K562 (cell line): Measurements from ENCODE around the gene UPF1. TPM values are rescaled to one million over a fixed set of nuclear protein-coding genes. Genes with fewer than 3 reads are reported as not detected.

Experiments used
- ATAC-seq: fragments of 200-7000 bp; cut with Tn5 transposase; 3 replicates; pipeline ENCODE4 v1.9.1; 2020; ENCODE audit warnings: moderate library complexity
- BruUV-seq: library from RNA; stranded (reverse); fragments of 400-500 nt; replicated peaks from 2 replicates; lab custom pipeline; 2021; lab: Mats Ljungman, UMichigan
- CTCF ChIA-PET: fragments of 300-600 bp; formaldehyde crosslinking; extraction: SDS; loops from one replicate; lab custom pipeline; 2021; ENCODE audit warnings: low intra/inter-chr PET ratio; lab: Yijun Ruan, JAX
- POLR2A ChIA-PET: fragments of 300-600, 350-650 bp; sonication (Branson Sonifier 250); formaldehyde crosslinking; extraction: SDS; loops from one replicate; lab custom pipeline; 2021; ENCODE audit warnings: antibody characterized with exemption, inconsistent platforms; lab: Yijun Ruan, JAX
- DNase-seq, 4 experiments: peaks; one replicate each; pipeline versions ENCODE4 v3.0.0 to v3.0.0-alpha.2; 2011 to 2018; ENCODE audit warnings: low spot score in 3 of 4, mixed read lengths in 3 of 4; ENCODE audit errors: extremely low read depth in 1 of 4
- FAIRE-seq: peaks from 2 replicates; lab custom pipeline; 2011; peaks lifted over from hg19 to GRCh38; lab: Jason Lieb, UNC
- H2AFZ ChIP-seq: 2 replicates; pipeline ENCODE4 v1.6.0; 2011; ENCODE audit warnings: low read depth, low read length, control low read depth, inconsistent platforms
- H3K27ac ChIP-seq: fragments of 200-600 bp; 3 replicates; pipeline ENCODE4 v1.8.0; 2011; ENCODE audit warnings: low read depth, mild to moderate bottlenecking, control low read depth, inconsistent platforms, low read length, moderate library complexity, mixed read lengths; ENCODE audit errors: extremely low read depth
- H3K27me3 ChIP-seq, 2 experiments: fragments of 300-600 bp in 1 of 2; 2 replicates in 1 of 2; 3 replicates in 1 of 2; pipeline versions ENCODE4 v1.6.0 to v1.8.0; 2011; ENCODE audit warnings: inconsistent platforms in 2 of 2, low read length in 2 of 2, mild to moderate bottlenecking in 1 of 2, mixed read lengths in 1 of 2, moderate library complexity in 1 of 2; ENCODE audit not compliant: control insufficient read depth in 2 of 2, insufficient read depth in 2 of 2
- H3K36me3 ChIP-seq: fragments of 300-600 bp; 3 replicates; pipeline ENCODE4 v1.8.0; 2011; ENCODE audit warnings: mild to moderate bottlenecking, low read length, inconsistent platforms; ENCODE audit not compliant: control insufficient read depth, insufficient read depth
- H3K4me1 ChIP-seq, 2 experiments: fragments of 200-600 bp in 1 of 2; replicated peaks in 1 of 2; 2 replicates in 1 of 2; 3 replicates in 1 of 2; pipeline versions ENCODE4 v1.5.1 to v1.8.0; 2011; ENCODE audit warnings: inconsistent platforms in 2 of 2, low read length in 2 of 2, mild to moderate bottlenecking in 1 of 2, mixed read lengths in 1 of 2, moderate library complexity in 1 of 2; ENCODE audit not compliant: control insufficient read depth in 2 of 2, insufficient read depth in 2 of 2
- H3K4me2 ChIP-seq: 2 replicates; pipeline ENCODE4 v1.6.1; 2011; ENCODE audit warnings: low read length, control low read depth, inconsistent platforms, mixed read lengths; ENCODE audit not compliant: insufficient read depth
- H3K4me3 ChIP-seq: fragments of 200-600 bp; sonication (generic), shearing (Covaris generic); 2 replicates; pipeline ENCODE4 v1.5.1; 2016; ENCODE audit warnings: control low read depth, inconsistent platforms
- H3K79me2 ChIP-seq: fragments of 200-600 bp; 3 replicates; pipeline ENCODE4 v1.8.0; 2011; ENCODE audit warnings: low read length, inconsistent platforms; ENCODE audit not compliant: control insufficient read depth, insufficient read depth
- H3K9ac ChIP-seq, 2 experiments: 2 replicates each; pipeline versions ENCODE4 v1.6.0 to v1.6.1; 2011; ENCODE audit warnings: low read depth in 2 of 2, low read length in 2 of 2, control low read depth in 1 of 2, inconsistent platforms in 1 of 2, mild to moderate bottlenecking in 1 of 2, mixed read lengths in 1 of 2; ENCODE audit not compliant: insufficient read depth in 1 of 2
- H3K9me1 ChIP-seq: one replicate; pipeline ENCODE4 v1.6.0; 2011; ENCODE audit warnings: inconsistent platforms, mild to moderate bottlenecking, low read length, moderate library complexity; ENCODE audit not compliant: control insufficient read depth, insufficient read depth
- H3K9me3 ChIP-seq: replicated peaks from 2 replicates; pipeline ENCODE4 v1.5.1; 2011; ENCODE audit warnings: low read depth, low read length, inconsistent platforms; ENCODE audit not compliant: control insufficient read depth, insufficient read depth
- H4K20me1 ChIP-seq: replicated peaks from 2 replicates; pipeline ENCODE4 v1.6.1; 2011; ENCODE audit warnings: low read length, inconsistent platforms, mixed read lengths; ENCODE audit not compliant: control insufficient read depth, insufficient read depth
- BRF1 ChIP-seq: IDR thresholded peaks from 3 replicates; pipeline ENCODE4 v1.6.1; 2011; ENCODE audit warnings: borderline replicate concordance, mild to moderate bottlenecking; ENCODE audit not compliant: insufficient read length; ENCODE audit errors: extremely low read depth
- CREM ChIP-seq: IDR thresholded peaks from 2 replicates; pipeline ENCODE4 v1.6.1; 2014; ENCODE audit warnings: antibody characterized with exemption, low read depth
- HMG20B ChIP-seq: fragments of 250-450 bp; sonication (Bioruptor Pico); IDR thresholded peaks from 2 replicates; pipeline ENCODE4 v1.5.0; 2021; ENCODE audit warnings: mild to moderate bottlenecking
- JUNB ChIP-seq: fragments of 450-650 bp; formaldehyde crosslinking; conservative IDR thresholded peaks from 2 replicates; pipeline ENCODE4 v1.4.0; 2020; ENCODE audit warnings: mild to moderate bottlenecking
- POLR2A ChIP-seq: fragments of 450-650 bp; conservative IDR thresholded peaks from 2 replicates; pipeline ENCODE4 v1.6.1; 2016
- POLR2G ChIP-seq: fragments of 200-400 bp; formaldehyde crosslinking; IDR thresholded peaks from 2 replicates; pipeline ENCODE4 v1.6.1; 2017; ENCODE audit warnings: low read depth, mild to moderate bottlenecking, antibody characterized with exemption, low read length, moderate library complexity
- SETDB1 ChIP-seq: IDR thresholded peaks from one replicate; pipeline ENCODE4 v1.6.1; 2012; ENCODE audit warnings: low read length, control low read depth, inconsistent platforms
- TSC22D4 ChIP-seq: fragments of 450-650 bp; IDR thresholded peaks from 2 replicates; pipeline ENCODE4 v1.6.1; 2016; ENCODE audit warnings: missing genetic modification characterization, missing biosample characterization, control low read depth
- U2AF1 ChIP-seq: fragments of 200-400 bp; formaldehyde crosslinking; optimal IDR thresholded peaks from 2 replicates; pipeline ENCODE3; 2017; ENCODE audit warnings: mild to moderate bottlenecking, low read depth, low read length, moderate library complexity
- ZNF584 ChIP-seq: fragments of 200-800 bp; sonication (Bioruptor generic); IDR thresholded peaks from 2 replicates; pipeline ENCODE4 v1.6.1; 2016; ENCODE audit warnings: low read depth, mild to moderate bottlenecking, missing genetic modification characterization, missing compliant biosample characterization
- WGBS: fragments of 100-300 bp; shearing (Covaris generic); methylation state at CpG from one replicate; pipeline ENCODE4 v1.1.6; 2016; ENCODE audit warnings: low coverage, mixed read lengths; ENCODE audit not compliant: insufficient coverage; ENCODE audit errors: missing lambda C conversion rate; 5-methylcytosine and 5-hydroxymethylcytosine counted together
- in situ Hi-C: fragments of 300-500 bp; cut with MboI; formaldehyde crosslinking; loops from 4 replicates; pipeline ENCODE4 v1.15.0; 2018; ENCODE audit warnings: inconsistent platforms, mixed read lengths
- intact Hi-C: fragments of 100-400 bp; cut with micrococcal nuclease; formaldehyde crosslinking; loops from 2 replicates; pipeline ENCODE4 v1.14.2; 2022
- polyA plus RNA-seq, 8 experiments: library from polyadenylated mRNA; depleted of rRNA in 4 of 8; stranded (reverse) in 5 of 8; unstranded in 3 of 8; fragments of >200 nt; fragmentation: Nextera tagmentation in 2 of 8; fragmentation: Illumina TruSeq in 1 of 8; extraction: Ambion mirVana in 2 of 8; extraction: Trizol in 1 of 8; gene quantifications; 2 replicates each; pipeline versions ENCODE4 v1.2.1 to v1.2.3, GENCODE V29; 2011 to 2014; ENCODE audit warnings: inconsistent platforms in 1 of 8, missing spikeins in 1 of 8
- total RNA-seq, 7 experiments: library from RNA; depleted of rRNA in 6 of 7; stranded (reverse); fragments of >200 nt in 6 of 7; fragmentation: Illumina TruSeq in 2 of 7; extraction: Trizol in 2 of 7; gene quantifications; 2 replicates each; pipeline versions ENCODE4 v1.2.1 to v1.2.3, GENCODE V29; 2011 to 2021; ENCODE audit warnings: low replicate concordance in 1 of 7
- TF ChIP-seq, protein P1 (sequence below), 2 experiments: fragments of 450-650 bp in 1 of 2; sonication (generic) in 1 of 2; formaldehyde crosslinking; conservative IDR thresholded peaks; 2 replicates each; pipeline versions ENCODE4 v1.4.0 to v1.8.1; 2020 to 2022; ENCODE audit warnings: mild to moderate bottlenecking in 1 of 2, missing genetic modification reagents in 1 of 2
- TF ChIP-seq, protein P2 (sequence below): fragments of 250-450 bp; sonication (Bioruptor Pico); IDR thresholded peaks from 2 replicates; pipeline ENCODE4 v1.4.0; 2020; ENCODE audit warnings: mild to moderate bottlenecking, moderate library complexity

UPF1 gene
- total and polyA plus RNA-seq, 9 of the 15 experiments (the other 6 are each of a cell fraction or from before 2014, with no cell fraction given) = 0.34 to 103 (median 27.9) TPM

DNA sequence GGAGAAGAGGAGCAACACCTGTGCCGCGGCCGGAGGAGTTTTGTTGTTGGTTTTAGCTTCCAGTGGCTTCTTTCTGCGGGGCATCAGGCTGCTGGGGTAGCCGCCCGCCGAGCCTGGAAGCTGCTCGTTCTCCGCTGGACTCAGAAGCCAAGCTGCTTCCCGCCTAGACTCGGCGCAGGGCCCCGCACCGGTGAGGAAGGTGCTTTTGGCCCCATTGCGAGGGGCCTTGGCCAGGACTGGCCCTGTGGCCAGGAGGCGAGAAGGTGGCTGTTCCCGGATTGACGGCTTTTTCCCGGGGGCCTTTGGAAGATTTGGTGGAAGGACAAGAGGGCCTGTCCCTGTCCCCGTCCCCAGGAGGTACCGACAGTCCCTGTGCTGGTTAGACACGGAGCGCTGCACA is 35.4 kb downstream of the UPF1 start:
- no peak overlapping the region for H3K27ac ChIP-seq
- H3K79me2 ChIP-seq = no peaks in the 10 kb centered on the region
- no peaks in the 10 kb centered on the region for H3K27me3 ChIP-seq
- in situ Hi-C loops (no loop called here), intact Hi-C loops (loop anchor here (5.0 kb wide), 1 partner anchor 95 kb away; no protein-coding TSS in a partner anchor)
- BruUV-seq = TSS peak; percentile 43
- ChIA-PET POLR2A (interaction anchor here (0.7 to 1.0 kb wide), 2 partner anchors 40 to 122 kb away, joined by 3 read pairs; no protein-coding TSS in a partner anchor), CTCF (interaction anchor here (0.8 to 1.8 kb wide), 3 partner anchors 48 to 416 kb away, joined by 3 to 7 read pairs (median 3); no protein-coding TSS in a partner anchor)
- H3K4me1 ChIP-seq = peaks cover 8 to 55% of the 10 kb centered on the region in 2 experiments
- no peak for ATAC-seq
- H3K4me2 ChIP-seq = no peak overlapping the region
- no peak for DNase-seq
- TF ChIP-seq SETDB1 = no peak
- 0 out of 2 replicates have a peak, but pooled peaks have one; percentile 14 for TF ChIP-seq POLR2G
- 0 out of 2 replicates have a peak, but pooled peaks cover 6% of the 10 kb centered on the region for H4K20me1 ChIP-seq
- H3K4me3 ChIP-seq = no peak overlapping the region
- 96% methylated on average over 20 of the region's 23 CpGs for WGBS
- no peaks in the 10 kb centered on the region for H3K9me3 ChIP-seq
- H3K9ac ChIP-seq = peak overlapping the region in 1 of 2 experiments; percentile 4; a peak in 1 of 4 replicates
- FAIRE-seq = no peak
- H3K9me1 ChIP-seq = peaks cover 3% of the 10 kb centered on the region
- peaks cover 61% of the 10 kb centered on the region; the same call in 2 of the 3 replicates for H3K36me3 ChIP-seq
- H2AFZ ChIP-seq = no peak overlapping the region

GRCh38 chr19:18867751-18868150 is 36.0 kb downstream of the UPF1 start:
- peaks cover 3% of the 10 kb centered on the region for H3K9me1 ChIP-seq
- H3K4me3 ChIP-seq = no peak overlapping the region
- intact Hi-C loops = loop anchor here (5.0 kb wide), 1 partner anchor 95 kb away; no protein-coding TSS in a partner anchor
- BruUV-seq = no TSS peak
- H3K4me2 ChIP-seq = no peak overlapping the region
- TF ChIP-seq U2AF1 = no peak
- TF ChIP-seq POLR2G = peak; percentile 25; the same call in 1 of the 2 replicates
- 0 out of 2 replicates have a peak, but pooled peaks have one; percentile 39 for TF ChIP-seq POLR2A
- TF ChIP-seq, protein P1, sequence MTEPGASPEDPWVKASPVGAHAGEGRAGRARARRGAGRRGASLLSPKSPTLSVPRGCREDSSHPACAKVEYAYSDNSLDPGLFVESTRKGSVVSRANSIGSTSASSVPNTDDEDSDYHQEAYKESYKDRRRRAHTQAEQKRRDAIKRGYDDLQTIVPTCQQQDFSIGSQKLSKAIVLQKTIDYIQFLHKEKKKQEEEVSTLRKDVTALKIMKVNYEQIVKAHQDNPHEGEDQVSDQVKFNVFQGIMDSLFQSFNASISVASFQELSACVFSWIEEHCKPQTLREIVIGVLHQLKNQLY (CRISPR knock-in tag; conservative IDR thresholded peaks at IDR 0.05) = no peak
- no peak for TF ChIP-seq JUNB (CRISPR knock-in tag)
- no peak for TF ChIP-seq TSC22D4 (tag)
- TF ChIP-seq, protein P2, sequence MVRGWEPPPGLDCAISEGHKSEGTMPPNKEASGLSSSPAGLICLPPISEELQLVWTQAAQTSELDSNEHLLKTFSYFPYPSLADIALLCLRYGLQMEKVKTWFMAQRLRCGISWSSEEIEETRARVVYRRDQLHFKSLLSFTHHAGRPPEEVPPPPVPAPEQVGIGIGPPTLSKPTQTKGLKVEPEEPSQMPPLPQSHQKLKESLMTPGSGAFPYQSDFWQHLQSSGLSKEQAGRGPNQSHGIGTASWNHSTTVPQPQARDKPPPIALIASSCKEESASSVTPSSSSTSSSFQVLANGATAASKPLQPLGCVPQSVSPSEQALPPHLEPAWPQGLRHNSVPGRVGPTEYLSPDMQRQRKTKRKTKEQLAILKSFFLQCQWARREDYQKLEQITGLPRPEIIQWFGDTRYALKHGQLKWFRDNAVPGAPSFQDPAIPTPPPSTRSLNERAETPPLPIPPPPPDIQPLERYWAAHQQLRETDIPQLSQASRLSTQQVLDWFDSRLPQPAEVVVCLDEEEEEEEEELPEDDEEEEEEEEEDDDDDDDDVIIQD (CRISPR knock-in tag) = no peak
- TF ChIP-seq CREM = no peak
- no peak for TF ChIP-seq HMG20B (CRISPR knock-in tag)
- TF ChIP-seq ZNF584 (CRISPR knock-in tag) = no peak
- no peak for TF ChIP-seq BRF1
- FAIRE-seq (no peak), ATAC-seq (no peak), DNase-seq (no peak)
- H2AFZ ChIP-seq = no peak overlapping the region
- H4K20me1 ChIP-seq = 0 out of 2 replicates have a peak, but pooled peaks cover 6% of the 10 kb centered on the region
- ChIA-PET POLR2A (interaction anchor here (1.0 kb wide), 1 partner anchor 121 kb away, joined by 3 read pairs; no protein-coding TSS in a partner anchor), CTCF (no interaction called here)
- 96% methylated on average over 16 of the region's 23 CpGs for WGBS
- no peak overlapping the region for H3K9ac ChIP-seq
- H3K9me3 ChIP-seq = no peaks in the 10 kb centered on the region
- H3K79me2 ChIP-seq = no peaks in the 10 kb centered on the region
- in situ Hi-C loops = no loop called here
- H3K36me3 ChIP-seq = peaks cover 55% of the 10 kb centered on the region; the same call in 2 of the 3 replicates
- H3K27me3 ChIP-seq = no peaks in the 10 kb centered on the region
- no peak overlapping the region for H3K27ac ChIP-seq
- peaks cover 8 to 55% of the 10 kb centered on the region in 2 experiments for H3K4me1 ChIP-seq
